Osteoblast (primary cell): ENCODE data around the gene DLX4. TPM values are rescaled to one million over a fixed set of nuclear protein-coding genes. Genes with fewer than 3 reads are reported as not detected.

Experiments
- DNase-seq: peaks from one replicate; pipeline ENCODE4 v3.0.0; 2011; ENCODE audit warnings: low spot score, mixed read lengths; ENCODE audit not compliant: insufficient read length; ENCODE audit errors: missing footprints
- H2AFZ ChIP-seq: 2 replicates; pipeline ENCODE4 v1.6.0; 2011; ENCODE audit warnings: mild to moderate bottlenecking, low read length
- H3K27ac ChIP-seq: 2 replicates; pipeline ENCODE4 v1.5.1; 2011; ENCODE audit warnings: mild to moderate bottlenecking, low read depth, low read length, moderate library complexity
- H3K27me3 ChIP-seq: 2 replicates; pipeline ENCODE4 v1.6.0; 2012; ENCODE audit warnings: mild to moderate bottlenecking, control low read depth, inconsistent platforms, low read length, moderate library complexity; ENCODE audit not compliant: insufficient read depth
- H3K36me3 ChIP-seq: 2 replicates; pipeline ENCODE4 v1.5.1; 2011; ENCODE audit warnings: mild to moderate bottlenecking, low read length, control low read depth, moderate library complexity; ENCODE audit not compliant: insufficient read depth
- H3K4me1 ChIP-seq: 2 replicates; pipeline ENCODE4 v1.5.1; 2011; ENCODE audit warnings: mild to moderate bottlenecking, low read length, control low read depth, moderate library complexity; ENCODE audit not compliant: insufficient read depth
- H3K4me2 ChIP-seq: 2 replicates; pipeline ENCODE4 v1.6.0; 2011; ENCODE audit warnings: mild to moderate bottlenecking, low read length; ENCODE audit not compliant: insufficient read depth
- H3K4me3 ChIP-seq: fragments of 200-600 bp; sonication (generic); 3 replicates; pipeline ENCODE4 v1.5.1; 2012; ENCODE audit warnings: mild to moderate bottlenecking, low read length, inconsistent platforms; ENCODE audit not compliant: insufficient read depth
- H3K79me2 ChIP-seq: 2 replicates; pipeline ENCODE4 v1.6.0; 2012; ENCODE audit warnings: mild to moderate bottlenecking, low read length, control low read depth, inconsistent platforms; ENCODE audit not compliant: insufficient read depth
- H3K9me3 ChIP-seq: 2 replicates; pipeline ENCODE4 v1.5.1; 2011; ENCODE audit warnings: low read depth, low read length, control low read depth
- H4K20me1 ChIP-seq: 2 replicates; pipeline ENCODE4 v1.6.0; 2012; ENCODE audit warnings: mild to moderate bottlenecking, low read length, control low read depth; ENCODE audit not compliant: insufficient read depth
- total RNA-seq: library from RNA; depleted of rRNA; stranded (reverse); fragments of >200 nt; gene quantifications from 2 replicates; pipeline ENCODE4 v1.2.3, GENCODE V29; 2012
- TF ChIP-seq, protein P1 (sequence below): IDR thresholded peaks from 2 replicates; pipeline ENCODE4 v1.5.1; 2011; ENCODE audit warnings: mild to moderate bottlenecking, low read depth, low read length, moderate library complexity; ENCODE audit errors: extremely low read depth

Gene DLX4
- total RNA-seq, 1 donor: under 0.01 TPM

GRCh38 chr17:49968405-49969133, 421 bp upstream of the DLX4 start:
- Histone ChIP-seq H3K27me3 (peaks cover 99% of the 10 kb centered on the region), H3K9me3 (no peaks in the 10 kb centered on the region), H2AFZ (peak overlapping the region; percentile 56), H3K79me2 (no peaks in the 10 kb centered on the region), H3K27ac (no peak overlapping the region), H3K4me1 (peaks cover 11% of the 10 kb centered on the region), H3K36me3 (no peaks in the 10 kb centered on the region), H3K4me2 (peak overlapping the region; percentile 82), H4K20me1 (no peaks in the 10 kb centered on the region), H3K4me3 (peak overlapping the region; percentile 70)
- TF ChIP-seq, protein P1, sequence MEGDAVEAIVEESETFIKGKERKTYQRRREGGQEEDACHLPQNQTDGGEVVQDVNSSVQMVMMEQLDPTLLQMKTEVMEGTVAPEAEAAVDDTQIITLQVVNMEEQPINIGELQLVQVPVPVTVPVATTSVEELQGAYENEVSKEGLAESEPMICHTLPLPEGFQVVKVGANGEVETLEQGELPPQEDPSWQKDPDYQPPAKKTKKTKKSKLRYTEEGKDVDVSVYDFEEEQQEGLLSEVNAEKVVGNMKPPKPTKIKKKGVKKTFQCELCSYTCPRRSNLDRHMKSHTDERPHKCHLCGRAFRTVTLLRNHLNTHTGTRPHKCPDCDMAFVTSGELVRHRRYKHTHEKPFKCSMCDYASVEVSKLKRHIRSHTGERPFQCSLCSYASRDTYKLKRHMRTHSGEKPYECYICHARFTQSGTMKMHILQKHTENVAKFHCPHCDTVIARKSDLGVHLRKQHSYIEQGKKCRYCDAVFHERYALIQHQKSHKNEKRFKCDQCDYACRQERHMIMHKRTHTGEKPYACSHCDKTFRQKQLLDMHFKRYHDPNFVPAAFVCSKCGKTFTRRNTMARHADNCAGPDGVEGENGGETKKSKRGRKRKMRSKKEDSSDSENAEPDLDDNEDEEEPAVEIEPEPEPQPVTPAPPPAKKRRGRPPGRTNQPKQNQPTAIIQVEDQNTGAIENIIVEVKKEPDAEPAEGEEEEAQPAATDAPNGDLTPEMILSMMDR: no peak
- peak; percentile 99 for DNase-seq

DNA sequence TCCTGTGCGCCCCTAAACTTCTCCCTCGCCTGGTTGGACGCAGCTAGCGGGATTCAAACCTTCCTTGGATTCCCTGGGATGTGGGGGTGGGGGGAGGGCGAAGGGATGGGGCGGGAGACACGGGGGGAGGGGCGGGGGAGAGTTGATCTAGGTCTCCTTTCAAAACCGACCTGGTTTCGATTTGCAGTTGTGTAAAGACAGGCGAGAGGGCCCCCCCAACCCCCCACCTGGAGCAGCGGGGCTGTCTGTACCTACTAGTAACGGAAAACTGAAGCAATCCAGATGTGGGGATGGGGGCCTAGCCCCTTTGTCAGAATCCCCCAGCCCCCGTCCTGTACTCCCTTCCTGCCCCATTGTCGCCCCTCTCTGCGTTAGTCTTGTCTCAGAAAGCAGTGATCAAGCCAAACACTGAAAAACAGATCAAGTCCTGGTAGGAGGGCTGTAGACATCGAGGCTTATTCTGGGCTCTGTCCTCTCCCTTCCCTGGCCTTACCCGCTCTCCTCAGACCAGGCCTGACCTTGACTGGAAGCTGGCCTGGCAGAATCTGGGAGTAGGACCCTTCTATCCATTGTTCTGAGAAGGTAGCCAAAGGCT, 902 bp downstream of the DLX4 start:
- Histone ChIP-seq H3K4me3 (no peak overlapping the region), H3K9me3 (no peaks in the 10 kb centered on the region), H3K79me2 (no peaks in the 10 kb centered on the region), H4K20me1 (no peaks in the 10 kb centered on the region), H3K36me3 (no peaks in the 10 kb centered on the region), H2AFZ (no peak overlapping the region), H3K4me2 (no peak overlapping the region), H3K27ac (no peak overlapping the region), H3K27me3 (peaks cover 97% of the 10 kb centered on the region), H3K4me1 (peaks cover 11% of the 10 kb centered on the region)
- TF ChIP-seq, protein P1: no peak
- DNase-seq: no peak

GRCh38 chr17:49970498-49970897, 1.5 kb downstream of the DLX4 start:
- peaks cover 11% of the 10 kb centered on the region for H3K4me1 ChIP-seq
- no peak overlapping the region for H2AFZ ChIP-seq
- H3K4me2 ChIP-seq: no peak overlapping the region
- no peak overlapping the region for H3K27ac ChIP-seq
- H4K20me1 ChIP-seq: no peaks in the 10 kb centered on the region
- H3K4me3 ChIP-seq: no peak overlapping the region
- no peaks in the 10 kb centered on the region for H3K36me3 ChIP-seq
- peaks cover 95% of the 10 kb centered on the region for H3K27me3 ChIP-seq
- no peak for DNase-seq
- TF ChIP-seq, protein P1: no peak
- H3K9me3 ChIP-seq: no peaks in the 10 kb centered on the region
- no peaks in the 10 kb centered on the region for H3K79me2 ChIP-seq

DNA sequence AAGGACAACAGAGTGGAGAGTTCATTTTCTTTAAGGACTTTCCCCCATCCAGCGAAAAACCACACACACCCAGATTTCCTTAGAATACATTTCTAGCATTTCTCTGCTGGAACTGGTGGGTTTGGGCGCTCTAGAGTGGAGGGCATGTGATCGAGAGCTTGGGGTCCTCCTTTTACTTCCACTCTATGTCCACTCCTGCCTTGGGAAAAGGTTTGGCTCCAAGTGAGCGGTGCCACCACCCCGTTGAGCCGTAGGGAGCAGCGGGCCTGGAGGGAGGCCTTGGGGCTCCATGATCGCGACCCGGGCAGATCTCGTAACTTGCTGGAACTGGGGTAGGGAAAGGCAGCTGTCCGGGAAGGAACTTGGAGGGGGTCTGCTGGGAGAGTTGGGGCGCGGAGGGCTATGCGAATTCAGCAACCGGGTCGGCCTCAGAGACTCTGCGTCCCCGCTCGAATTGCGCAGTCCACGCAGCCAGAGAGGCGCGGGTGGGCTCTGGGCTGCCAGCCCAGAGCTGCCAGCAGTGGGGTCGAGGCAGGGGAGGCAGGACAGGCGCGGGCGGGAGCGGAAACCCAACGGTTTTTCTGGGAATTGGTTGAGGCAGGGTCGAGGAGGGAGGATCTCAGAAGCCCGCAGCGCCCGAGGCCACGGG, 2.3 kb downstream of the DLX4 start:
- no peaks in the 10 kb centered on the region for H3K79me2 ChIP-seq
- H4K20me1 ChIP-seq: no peaks in the 10 kb centered on the region
- no peaks in the 10 kb centered on the region for H3K36me3 ChIP-seq
- no peak for DNase-seq
- H3K4me2 ChIP-seq: peak overlapping the region; percentile 68
- no peaks in the 10 kb centered on the region for H3K9me3 ChIP-seq
- peaks cover 87% of the 10 kb centered on the region for H3K27me3 ChIP-seq
- TF ChIP-seq, protein P1: no peak
- H3K27ac ChIP-seq: no peak overlapping the region
- peaks cover 11% of the 10 kb centered on the region for H3K4me1 ChIP-seq
- peak overlapping the region; percentile 62 for H3K4me3 ChIP-seq
- no peak overlapping the region for H2AFZ ChIP-seq
